Muscle layer of colon (tissue), 2 donors: Measurements from ENCODE around the gene ZNF546.
A peak's percentile ranks its signal among the peaks of the same experiment; 100 is the strongest.
"Not testable (repeated sequence)": the region's sequence is repeated elsewhere in the genome, so short reads cannot be mapped to it uniquely, and the experiment has no call there.

Source experiments
- H3K27ac ChIP-seq: one replicate; pipeline ENCODE4 v1.7.0; 2013; ENCODE audit warnings: low read depth, mild to moderate bottlenecking, low read length, moderate library complexity
- H3K27me3 ChIP-seq, 2 donors: one replicate each; pipeline ENCODE4 v1.7.0; 2013; ENCODE audit warnings: low read length in 2 of 2, mild to moderate bottlenecking in 2 of 2; ENCODE audit not compliant: insufficient read depth in 2 of 2, control insufficient read depth in 1 of 2
- H3K36me3 ChIP-seq: one replicate; pipeline ENCODE4 v1.7.0; 2013; ENCODE audit warnings: mild to moderate bottlenecking, low read length; ENCODE audit not compliant: insufficient read depth
- H3K4me1 ChIP-seq: one replicate; pipeline ENCODE4 v1.7.0; 2013; ENCODE audit warnings: mild to moderate bottlenecking, low read length; ENCODE audit not compliant: insufficient read depth
- H3K4me3 ChIP-seq, 2 donors: one replicate each; pipeline ENCODE4 v1.7.0; 2013; ENCODE audit warnings: low read length in 2 of 2, low read depth in 1 of 2, mild to moderate bottlenecking in 1 of 2, moderate library complexity in 1 of 2
- H3K9ac ChIP-seq: one replicate; pipeline ENCODE4 v1.7.0; 2013; ENCODE audit warnings: low read length
- H3K9me3 ChIP-seq: one replicate; pipeline ENCODE4 v1.7.0; 2013; ENCODE audit warnings: mild to moderate bottlenecking, low read length
- donor health status: abdominal sarcoma.
- donor health status: Adenocarcinoma of cecum.

Gene ZNF546

DNA sequence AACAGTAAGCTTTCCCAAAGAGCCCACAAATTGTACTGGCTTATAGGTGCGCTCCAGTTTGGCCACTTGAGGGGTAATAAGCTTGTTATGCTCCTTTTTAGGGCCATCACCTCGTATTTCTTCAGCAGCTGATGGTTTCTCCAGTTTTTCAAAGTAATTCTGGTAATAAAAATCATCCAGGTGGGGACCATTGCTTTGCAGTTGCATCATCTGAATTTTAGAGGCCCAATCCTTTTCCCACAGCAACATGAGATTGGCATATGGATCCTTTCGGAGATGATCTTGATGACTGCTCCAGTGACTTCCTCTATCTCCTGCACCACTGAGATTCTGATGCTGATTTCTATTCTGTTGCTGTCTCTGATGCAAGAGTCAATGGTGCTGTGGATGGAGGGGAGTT, 27.1 kb downstream of the ZNF546 start:
- peaks cover 14% of the 10 kb centered on the region for H3K9me3 ChIP-seq
- no peaks in the 10 kb centered on the region for H3K36me3 ChIP-seq
- H3K27ac ChIP-seq: no peak overlapping the region
- no peak overlapping the region for H3K4me3 ChIP-seq
- H3K9ac ChIP-seq: no peak overlapping the region
- no peaks in the 10 kb centered on the region for H3K4me1 ChIP-seq
- no peaks in the 10 kb centered on the region for H3K27me3 ChIP-seq

- H3K9me3 ChIP-seq: peaks cover 18% of the 10 kb centered on the region
- no peaks in the 10 kb centered on the region for H3K27me3 ChIP-seq
- no peak overlapping the region for H3K4me3 ChIP-seq
- no peaks in the 10 kb centered on the region for H3K36me3 ChIP-seq
- no peaks in the 10 kb centered on the region for H3K4me1 ChIP-seq
- H3K9ac ChIP-seq: no peak overlapping the region
- H3K27ac ChIP-seq: no peak overlapping the region
Observed at GRCh38 chr19:40025938-40026596, 29.2 kb downstream of the ZNF546 start.

DNA sequence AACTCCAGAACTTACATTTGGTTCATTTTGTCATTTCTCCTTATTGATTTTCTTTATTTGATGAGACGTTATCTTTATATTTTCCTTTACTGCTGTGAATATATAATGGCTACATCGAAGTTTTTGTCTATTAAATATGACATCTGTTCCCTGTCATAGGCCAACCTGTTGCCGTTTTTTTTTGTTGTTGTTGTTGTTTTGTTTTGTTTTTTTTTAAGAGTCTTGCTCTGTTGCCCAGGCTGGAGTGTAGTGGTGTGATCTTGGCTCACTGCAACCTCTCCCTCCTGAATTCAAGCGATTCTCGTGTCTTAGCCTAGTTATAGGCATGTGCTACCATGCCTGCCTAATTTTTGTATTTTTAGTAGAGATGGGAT, 29.7 kb downstream of the ZNF546 start:
- Histone ChIP-seq H3K9me3 (peaks cover 22% of the 10 kb centered on the region), H3K4me1 (no peaks in the 10 kb centered on the region), H3K27me3 (no peaks in the 10 kb centered on the region), H3K27ac (no peak overlapping the region), H3K4me3 (no peak overlapping the region), H3K36me3 (no peaks in the 10 kb centered on the region), H3K9ac (no peak overlapping the region)

DNA sequence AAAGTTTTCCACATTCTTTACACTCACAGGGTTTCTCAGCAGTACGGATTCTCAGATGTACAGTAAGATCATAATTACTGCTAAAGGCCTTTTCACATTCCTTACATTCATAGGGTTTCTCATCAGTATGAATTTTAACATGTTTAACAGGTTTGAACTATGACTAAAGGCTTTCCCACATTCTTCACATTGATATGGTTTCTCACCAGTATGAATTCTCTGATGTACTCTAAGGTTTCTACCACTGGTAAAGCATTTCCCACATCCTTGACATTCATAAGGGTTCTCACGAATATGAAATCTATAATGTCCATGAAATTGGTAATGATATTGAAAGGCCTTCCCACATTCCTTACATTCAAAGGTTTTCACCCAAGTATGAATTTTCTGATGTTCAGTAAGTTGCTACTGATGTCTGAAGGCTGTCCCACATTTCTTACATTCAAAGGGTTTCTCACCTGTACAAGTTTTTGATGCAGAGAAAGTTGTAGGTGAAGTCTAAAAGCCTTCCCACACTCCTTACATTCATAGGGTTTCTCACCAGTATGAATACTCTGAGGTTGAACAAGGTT, 37.2 kb downstream of the ZNF546 start:
- Histone ChIP-seq H3K27me3 (no peaks in the 10 kb centered on the region), H3K9ac (no peak overlapping the region), H3K27ac (no peak overlapping the region), H3K9me3 (peaks cover 48% of the 10 kb centered on the region), H3K4me1 (no peaks in the 10 kb centered on the region), H3K36me3 (no peaks in the 10 kb centered on the region), H3K4me3 (no peak overlapping the region)

GRCh38 chr19:40035996-40036395, 39.1 kb downstream of the ZNF546 start:
- Histone ChIP-seq H3K9me3 (peaks cover 44% of the 10 kb centered on the region), H3K36me3 (no peaks in the 10 kb centered on the region), H3K9ac (no peak overlapping the region), H3K27me3 (no peaks in the 10 kb centered on the region), H3K27ac (no peak overlapping the region), H3K4me3 (no peak overlapping the region), H3K4me1 (no peaks in the 10 kb centered on the region)

DNA sequence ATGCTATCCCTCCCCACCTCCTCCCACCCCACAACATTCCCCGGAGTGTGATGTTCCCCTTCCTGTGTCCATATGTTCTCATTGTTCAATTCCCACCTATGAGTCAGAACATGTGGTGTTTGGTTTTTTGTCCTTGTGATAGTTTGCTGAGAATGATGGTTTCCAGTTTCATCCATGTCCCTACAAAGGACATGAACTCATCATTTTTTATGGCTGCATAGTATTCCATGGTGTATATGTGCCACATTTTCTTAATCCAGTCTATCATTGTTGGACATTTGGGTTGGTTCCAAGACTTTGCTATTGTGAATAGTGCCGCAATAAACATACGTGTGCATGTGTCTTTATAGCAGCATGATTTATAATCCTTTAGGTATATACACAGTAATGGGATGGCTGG, 41.2 kb downstream of the ZNF546 start:
- H3K4me3 ChIP-seq, H3K27ac ChIP-seq, H3K36me3 ChIP-seq, H3K27me3 ChIP-seq, H3K4me1 ChIP-seq, H3K9ac ChIP-seq: not testable (repeated sequence)
- H3K9me3 ChIP-seq: peaks cover 34% of the 10 kb centered on the region

- peaks cover 30% of the 10 kb centered on the region for H3K36me3 ChIP-seq
- not testable (repeated sequence) for H3K27ac ChIP-seq, H3K4me1 ChIP-seq, H3K9ac ChIP-seq, H3K4me3 ChIP-seq, H3K27me3 ChIP-seq
- peaks cover 22% of the 10 kb centered on the region for H3K9me3 ChIP-seq
Observed at GRCh38 chr19:40041718-40042117, 44.9 kb downstream of the ZNF546 start.

DNA sequence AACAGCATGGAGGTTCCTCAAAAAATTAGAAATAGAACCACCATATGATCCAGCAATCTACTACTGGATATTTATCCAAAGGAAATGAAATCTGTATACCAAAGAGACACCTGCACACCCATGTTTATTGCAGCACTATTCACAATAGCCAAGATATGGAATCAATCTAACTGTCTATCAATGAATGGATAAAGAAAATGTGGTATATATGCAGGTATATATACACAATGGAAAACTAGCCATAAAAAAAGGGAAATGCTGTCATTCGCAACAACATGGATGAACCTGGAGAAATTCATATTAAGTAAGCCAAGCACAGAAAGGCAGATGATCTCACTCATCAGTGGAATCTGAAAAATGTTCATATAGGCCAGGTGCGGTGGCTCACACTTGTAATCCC, 56.6 kb downstream of the ZNF546 start:
- H3K27me3 ChIP-seq: no peaks in the 10 kb centered on the region
- peaks cover 14% of the 10 kb centered on the region for H3K4me1 ChIP-seq
- H3K9ac ChIP-seq: no peak overlapping the region
- no peak overlapping the region for H3K27ac ChIP-seq
- H3K9me3 ChIP-seq: no peaks in the 10 kb centered on the region
- peaks cover 4% of the 10 kb centered on the region for H3K36me3 ChIP-seq
- no peak overlapping the region for H3K4me3 ChIP-seq

GRCh38 chr19:40054632-40055031, 57.8 kb downstream of the ZNF546 start:
- Histone ChIP-seq H3K9ac (no peak overlapping the region), H3K36me3 (no peaks in the 10 kb centered on the region), H3K4me3 (peak overlapping the region in 1 of 2 donors; percentile 90), H3K4me1 (peaks cover 14% of the 10 kb centered on the region), H3K27ac (no peak overlapping the region), H3K9me3 (no peaks in the 10 kb centered on the region), H3K27me3 (no peaks in the 10 kb centered on the region)

GRCh38 chr19:40055049-40055448, 58.2 kb downstream of the ZNF546 start:
- no peaks in the 10 kb centered on the region for H3K27me3 ChIP-seq
- H3K9me3 ChIP-seq: no peaks in the 10 kb centered on the region
- peak overlapping the region; percentile 39 for H3K27ac ChIP-seq
- H3K9ac ChIP-seq: peak overlapping the region; percentile 66
- H3K36me3 ChIP-seq: no peaks in the 10 kb centered on the region
- H3K4me1 ChIP-seq: peaks cover 14% of the 10 kb centered on the region
- peak overlapping the region; percentile 90 to 97 for H3K4me3 ChIP-seq

GRCh38 chr19:40055832-40056504, 59.1 kb downstream of the ZNF546 start, which contains the start of gene ZNF780B:
ZNF780B (minus strand) TSS chr19:40056231; CDS start chr19:40050332, 5,899 bp downstream.
- no peaks in the 10 kb centered on the region for H3K36me3 ChIP-seq
- no peaks in the 10 kb centered on the region for H3K27me3 ChIP-seq
- H3K27ac ChIP-seq: peak within 1 kb of the TSS; percentile 39
- peak within 1 kb of the TSS; percentile 66 for H3K9ac ChIP-seq
- peak within 1 kb of the TSS; percentile 90 to 97 for H3K4me3 ChIP-seq
- H3K4me1 ChIP-seq: peaks cover 14% of the 10 kb centered on the region
- no peaks in the 10 kb centered on the region for H3K9me3 ChIP-seq
